NCI-H1417 treated with DMSO at 0.1 percent for 48 hours (cell line): Measurements from ENCODE around the gene APOBEC4.

Experiments
- DNase-seq: peaks from one replicate; lab custom pipeline; 2025; lab: John Stamatoyannopoulos, UW

Gene APOBEC4

GRCh38 chr1:183602510-183602909 is 50.6 kb downstream of the APOBEC4 start:
- no peak for DNase-seq

GRCh38 chr1:183600634-183601033 is 52.5 kb downstream of the APOBEC4 start:
- no peak for DNase-seq

GRCh38 chr1:183600136-183600535 is 53.0 kb downstream of the APOBEC4 start:
- DNase-seq: no peak

- no peak for DNase-seq
These were observed 54.7 kb downstream of the APOBEC4 start for GRCh38 chr1:183598386-183598785.

GRCh38 chr1:183597656-183598347 is 55.3 kb downstream of the APOBEC4 start:
- no peak for DNase-seq

GRCh38 chr1:183596500-183596899 is 56.6 kb downstream of the APOBEC4 start:
- DNase-seq: no peak
